ENCODE results near the gene STEAP1B.

STEAP1B gene

GRCh38 chr7:22427104-22427503, 72.9 kb downstream of the STEAP1B start:
- peak; percentile 67 for DNase-seq

DNA sequence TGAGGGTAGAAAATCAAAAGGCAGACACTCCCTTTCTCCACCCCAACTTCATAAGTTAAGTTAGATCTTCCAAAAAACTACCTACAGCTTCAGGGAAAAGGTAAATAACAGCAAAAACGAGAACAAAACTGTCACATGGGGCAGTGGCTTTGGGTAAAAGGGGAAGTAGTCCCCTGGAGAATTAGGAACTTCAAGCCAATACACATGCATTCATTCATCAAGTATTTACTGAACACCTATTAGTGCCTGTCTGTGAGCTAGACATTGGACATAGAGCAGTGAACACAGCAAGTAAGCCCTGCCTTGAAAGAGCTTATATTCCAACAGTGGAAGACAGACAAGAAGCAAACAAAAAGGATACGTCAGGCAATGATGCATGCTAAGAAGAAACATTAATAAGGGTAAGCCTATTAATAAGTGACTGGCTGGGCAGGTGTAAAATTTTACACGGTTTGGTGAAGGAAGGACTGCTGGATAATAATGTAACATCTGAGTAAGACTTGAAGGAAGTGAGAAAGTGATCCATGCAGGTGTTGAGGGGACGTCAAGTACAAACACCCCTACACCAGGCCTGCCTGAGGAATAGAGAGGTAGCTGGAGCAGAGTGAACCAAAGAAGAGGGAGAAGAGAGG, 73.4 kb downstream of the STEAP1B start:
- DNase-seq = no peak

- no peak for DNase-seq
These were observed 74.6 kb downstream of the STEAP1B start for GRCh38 chr7:22425361-22425760.

- DNase-seq = no peak
These were observed 77.0 kb downstream of the STEAP1B start for GRCh38 chr7:22422831-22423615.

DNA sequence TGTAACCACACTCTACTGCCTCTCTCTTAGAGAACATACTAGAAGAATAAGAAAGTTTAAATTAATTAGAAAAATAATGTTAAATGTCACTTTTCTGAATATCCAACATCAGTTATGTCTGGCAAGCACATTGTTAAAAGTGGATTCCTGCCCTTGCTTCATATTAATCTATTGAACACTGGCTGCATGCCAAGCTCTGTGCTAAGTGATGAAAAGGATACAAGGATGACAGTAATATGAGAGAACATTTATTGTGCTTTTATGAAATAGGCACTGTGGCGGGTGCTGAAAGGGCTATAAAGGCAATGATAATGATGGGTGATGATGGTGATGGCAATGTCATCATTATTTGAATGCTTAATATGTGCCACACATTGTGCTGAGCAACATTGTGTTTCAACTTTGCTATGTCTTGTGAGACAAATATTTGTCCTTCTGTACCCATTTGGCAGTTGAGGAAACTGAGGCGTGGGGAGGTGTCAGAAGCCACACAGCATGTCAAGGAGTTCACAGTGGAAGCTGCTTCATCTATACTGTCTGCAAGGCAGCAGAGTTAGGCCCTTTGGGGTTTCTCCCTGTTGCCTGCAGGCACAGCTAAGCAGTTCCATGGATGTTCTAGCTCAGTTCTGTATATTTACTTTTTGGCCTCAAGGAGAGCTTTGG, 78.9 kb downstream of the STEAP1B start:
- peak; percentile 27 for DNase-seq

- no peak for DNase-seq
These were observed 80.0 kb downstream of the STEAP1B start for GRCh38 chr7:22420008-22420407.

GRCh38 chr7:22419488-22419887, 80.5 kb downstream of the STEAP1B start:
- DNase-seq = peak; percentile 57

DNA sequence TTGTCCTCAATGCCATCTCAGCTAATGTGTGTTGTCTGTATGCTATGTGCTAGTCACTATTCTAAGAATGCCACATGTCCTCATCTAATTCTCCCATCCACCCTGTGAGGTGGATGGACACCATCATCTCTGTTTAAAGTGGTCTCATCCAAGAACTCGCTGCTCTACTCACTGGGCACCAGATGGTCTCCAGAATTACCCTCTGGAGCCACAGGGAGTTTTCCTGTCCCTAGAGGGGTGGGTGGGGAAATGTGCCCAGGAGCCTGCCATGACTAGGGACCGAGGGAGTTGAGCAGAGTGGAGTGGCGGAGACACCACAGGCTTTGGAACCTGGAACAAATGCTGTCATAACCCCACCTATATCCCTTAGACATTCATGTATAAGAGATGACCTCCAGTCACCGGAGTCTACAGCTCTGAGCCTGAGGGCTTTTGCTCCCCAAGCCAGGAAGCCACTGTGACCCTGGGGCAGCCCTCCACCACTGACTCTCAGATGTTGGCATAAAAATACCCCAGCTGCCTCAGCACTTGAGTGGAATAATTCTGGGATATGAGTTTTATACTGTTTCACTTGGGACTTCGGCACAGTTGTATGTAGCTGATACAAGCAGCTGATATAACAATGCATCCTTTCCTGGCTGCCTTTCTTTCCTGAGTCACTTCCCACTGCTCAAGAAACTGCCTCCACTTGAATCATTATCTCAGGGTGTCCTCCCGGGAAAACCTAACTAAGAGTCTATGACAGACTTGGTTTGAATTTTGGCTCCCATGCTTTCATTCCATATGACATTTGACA, 81.5 kb downstream of the STEAP1B start:
- DNase-seq = no peak

DNA sequence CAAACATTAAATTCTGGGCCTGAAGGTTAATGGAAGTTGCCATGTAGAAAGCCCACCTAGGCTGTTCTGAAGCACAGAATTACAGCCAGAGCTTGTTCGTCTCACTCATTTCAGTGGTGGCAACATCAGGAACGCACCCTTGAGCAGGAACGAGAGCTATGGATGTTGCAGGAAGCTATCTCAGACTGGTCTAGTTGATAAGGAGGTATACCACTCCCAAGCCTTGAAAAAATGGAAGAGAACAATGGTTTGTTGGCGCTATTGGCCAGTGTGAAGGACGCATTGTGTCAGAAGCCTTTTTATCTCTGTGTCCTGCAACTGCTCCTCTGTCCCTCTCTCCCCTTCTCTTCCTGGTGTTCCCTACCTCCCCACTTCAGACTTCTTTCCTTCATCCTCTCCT, 82.1 kb downstream of the STEAP1B start:
- DNase-seq = no peak

DNA sequence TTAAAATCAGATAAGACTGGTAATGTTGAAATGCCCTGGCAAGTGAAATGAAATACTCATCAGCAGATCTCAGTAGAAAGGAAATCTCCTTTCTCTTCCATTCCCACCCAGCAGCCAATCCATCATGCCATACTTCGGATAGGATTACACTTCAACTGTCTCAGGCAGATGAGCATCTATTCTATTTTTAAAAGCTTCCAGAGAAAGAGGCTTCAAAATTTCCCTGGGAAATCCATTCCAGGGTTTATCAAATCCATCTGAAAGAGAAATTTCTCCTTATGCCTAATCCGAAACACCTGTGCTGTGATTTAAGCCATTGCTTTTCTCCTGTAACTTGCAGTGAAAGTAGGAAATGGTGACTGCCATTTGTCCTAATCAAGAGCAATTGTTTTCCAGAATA, 82.6 kb downstream of the STEAP1B start:
- DNase-seq = peak; percentile 24

- DNase-seq = no peak
These were observed 85.6 kb downstream of the STEAP1B start for GRCh38 chr7:22414424-22414823.

GRCh38 chr7:22413211-22413610, 86.8 kb downstream of the STEAP1B start:
- DNase-seq = no peak

DNA sequence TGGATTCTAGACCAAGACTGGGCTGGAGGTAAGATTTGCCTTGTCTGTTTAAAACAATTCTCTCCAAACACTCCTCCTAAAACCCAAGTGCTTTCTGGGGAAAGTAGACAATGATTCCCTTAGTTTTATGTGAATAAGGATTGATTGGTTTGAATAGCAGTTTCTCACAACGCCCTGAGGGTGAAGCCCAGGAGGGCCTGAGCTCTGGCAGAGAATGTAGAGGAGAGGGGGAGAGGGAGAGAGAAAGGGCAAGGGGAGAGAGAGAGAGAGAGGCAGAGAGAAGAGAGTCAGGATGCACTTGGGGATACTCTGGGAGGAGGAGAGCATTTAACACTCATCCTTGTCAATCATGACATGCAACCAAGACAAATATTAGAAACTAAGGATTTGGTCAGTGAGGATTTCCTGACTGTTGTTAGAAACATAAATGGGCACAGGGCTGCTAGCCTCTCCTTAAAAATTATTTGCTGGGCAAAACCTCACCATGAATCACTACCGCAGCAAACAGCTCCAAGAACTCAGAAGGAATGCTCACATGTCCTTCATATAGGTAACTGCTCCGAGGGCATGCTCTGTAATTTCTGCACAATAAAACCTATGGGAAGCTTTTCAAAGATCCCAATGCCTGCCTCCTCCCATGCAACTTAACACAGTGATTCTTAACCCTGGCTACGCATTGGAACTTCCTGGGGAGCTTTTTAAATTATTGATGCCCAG, 87.9 kb downstream of the STEAP1B start:
- DNase-seq = no peak

DNA sequence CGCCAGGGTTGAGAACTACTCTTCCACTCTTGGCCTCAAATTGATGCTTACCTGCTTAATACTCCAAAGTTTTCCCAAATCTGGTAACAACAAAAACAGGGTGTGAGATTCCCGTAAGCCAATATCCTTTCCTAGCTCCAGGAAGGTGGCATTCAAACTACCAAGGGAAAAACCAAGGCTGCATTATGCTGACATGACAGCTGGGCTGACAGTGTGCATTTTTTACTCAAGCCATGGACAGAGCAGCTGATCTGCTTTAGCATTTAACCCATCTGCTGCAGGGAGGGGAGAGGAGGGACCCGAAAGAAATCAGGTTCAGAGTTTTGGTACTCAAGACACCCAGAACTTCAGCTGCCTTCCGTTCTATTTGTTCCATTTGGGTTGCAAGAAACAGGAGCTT, 93.3 kb downstream of the STEAP1B start:
- DNase-seq = no peak

- no peak for DNase-seq
These were observed 95.5 kb downstream of the STEAP1B start for GRCh38 chr7:22404421-22405023.

- no peak for DNase-seq
These were observed 96.6 kb downstream of the STEAP1B start for GRCh38 chr7:22403344-22403743.

GRCh38 chr7:22402250-22402649, 97.7 kb downstream of the STEAP1B start:
- DNase-seq = no peak

DNA sequence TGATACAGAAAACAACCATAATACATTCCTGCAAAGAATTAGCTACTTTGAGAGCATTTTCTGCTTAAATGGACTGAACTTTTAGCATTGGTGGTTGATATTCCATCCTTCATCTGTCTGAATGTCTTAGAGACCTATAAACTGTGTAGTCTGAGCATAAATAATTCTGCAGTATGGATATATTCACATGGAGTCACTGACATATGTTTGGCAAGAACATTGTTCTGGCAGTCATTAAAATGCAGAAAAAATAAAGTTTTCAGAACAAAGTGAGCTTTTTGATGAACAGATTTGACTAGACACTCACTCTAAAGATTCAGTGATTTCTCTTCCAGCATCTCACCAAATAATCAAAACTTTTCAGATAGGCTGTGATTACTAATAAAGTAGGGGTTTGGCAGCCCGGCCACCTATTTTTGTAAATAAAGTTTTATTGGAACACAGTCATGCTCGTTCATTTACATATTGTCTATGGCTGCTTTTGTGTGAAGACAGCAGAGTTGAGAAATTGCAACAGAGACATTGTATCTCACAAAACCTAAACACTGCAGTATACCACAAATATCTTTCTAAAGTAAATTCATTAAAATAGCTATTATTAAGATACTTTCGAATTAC, 98.9 kb downstream of the STEAP1B start:
- DNase-seq = no peak

GRCh38 chr7:22400150-22400814, 99.7 kb downstream of the STEAP1B start:
- DNase-seq = no peak

GRCh38 chr7:22399546-22399945, 100.4 kb downstream of the STEAP1B start:
- DNase-seq = no peak

DNA sequence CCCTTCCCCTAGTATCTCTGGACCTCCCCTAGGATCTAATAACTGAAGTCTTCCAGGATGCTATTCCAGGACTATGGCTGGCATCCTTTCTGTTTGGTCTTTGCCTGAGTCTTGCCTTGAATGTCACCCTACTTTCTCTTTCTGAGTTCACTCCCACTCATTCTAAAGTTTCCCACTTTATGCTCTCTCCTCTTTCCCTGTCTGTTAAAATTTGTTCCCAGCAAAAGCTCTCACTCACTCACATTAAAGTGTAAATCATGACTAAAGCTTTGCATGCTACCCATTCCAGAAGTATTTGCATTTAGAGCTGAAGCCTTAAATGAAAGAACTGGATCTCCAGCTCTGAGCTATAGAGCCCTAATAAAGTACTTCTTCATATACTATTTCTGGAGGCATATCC, 100.9 kb downstream of the STEAP1B start:
- no peak for DNase-seq
